H1 (cell line): ENCODE measurements around the gene SLC25A11. TPM values are rescaled to one million over a fixed set of nuclear protein-coding genes. Genes with fewer than 3 reads are reported as not detected.

Experiments used
- CREB1 ChIP-seq: IDR thresholded peaks from 2 replicates; pipeline ENCODE4 v1.6.1; 2012; ENCODE audit warnings: inconsistent platforms
- CTBP2 ChIP-seq: IDR thresholded peaks from 2 replicates; pipeline ENCODE4 v1.7.0; 2011; ENCODE audit warnings: borderline replicate concordance, mild to moderate bottlenecking, moderate library complexity, mixed read lengths, low read length; ENCODE audit not compliant: insufficient read depth, insufficient read length
- CTCF ChIP-seq, 3 experiments: IDR thresholded peaks; 1 replicate in 2 of 3; 2 replicates in 1 of 3; pipeline versions ENCODE4 v1.5.1 to v1.6.1; 2011; ENCODE audit warnings: low read length in 3 of 3, mild to moderate bottlenecking in 3 of 3, inconsistent platforms in 2 of 3, low read depth in 1 of 3, moderate library complexity in 1 of 3; ENCODE audit not compliant: insufficient read depth in 1 of 3; ENCODE audit errors: control extremely low read depth in 1 of 3
- JUN ChIP-seq: IDR thresholded peaks from 2 replicates; pipeline ENCODE4 v1.6.1; 2011; ENCODE audit warnings: low read depth, mild to moderate bottlenecking, improper control_type of control experiment, low read length
- KDM1A ChIP-seq: fragments of 200-600, 300-600 bp; sonication (generic); IDR thresholded peaks from 2 replicates; pipeline ENCODE4 v1.7.1; 2016; ENCODE audit warnings: mild to moderate bottlenecking, low read length, borderline replicate concordance
- SAP30 ChIP-seq: fragments of 300-600 bp; sonication (generic); IDR thresholded peaks from 2 replicates; pipeline ENCODE4 v1.7.1; 2012; ENCODE audit warnings: low read length, moderate library complexity, mild to moderate bottlenecking, inconsistent platforms; ENCODE audit not compliant: insufficient read depth, insufficient replicate concordance
- SIN3A ChIP-seq, 2 experiments: IDR thresholded peaks in 1 of 2; conservative IDR thresholded peaks in 1 of 2; 2 replicates each; pipeline ENCODE4 v1.6.1; 2011 to 2012; ENCODE audit warnings: low read length in 2 of 2, improper control_type of control experiment in 1 of 2, low read depth in 1 of 2, mild to moderate bottlenecking in 1 of 2
- SUZ12 ChIP-seq: fragments of 200-600 bp; sonication (generic); IDR thresholded peaks from 2 replicates; pipeline ENCODE4 v1.6.1; 2012; ENCODE audit warnings: mild to moderate bottlenecking, inconsistent platforms, low read length, moderate library complexity, mixed read lengths
- polyA plus RNA-seq, 7 experiments: library from polyadenylated mRNA; depleted of rRNA in 3 of 7; stranded (reverse) in 5 of 7; unstranded in 2 of 7; fragments of >200 nt in 5 of 7; fragments of 200-250 nt in 2 of 7; gene quantifications; 1 replicate in 5 of 7; 2 replicates in 1 of 7; 4 replicates in 1 of 7; pipeline versions ENCODE4 v1.2.1 to v1.2.3, GENCODE V29; 2011 to 2013; ENCODE audit warnings: missing spikeins in 2 of 7, mixed read lengths in 2 of 7
- total RNA-seq: library from RNA; stranded (reverse); fragmentation: NEBNext Ultra II Directional; extraction: Animal tissue kit (Norgen Biotek cat#: 25700); gene quantifications from 2 replicates; pipeline ENCODE4 v1.2.1, GENCODE V29; 2021

The SLC25A11 gene
- total and polyA plus RNA-seq, 2 of the 8 experiments (the other 6 are each of a cell fraction or from before 2014, with no cell fraction given): 55.9 to 97.0 TPM

- TF ChIP-seq CTBP2 (no peak), CREB1 (no peak), KDM1A (no peak), SIN3A (conservative IDR thresholded peaks at IDR 0.05 in 1 of 2, IDR thresholded peaks at IDR 0.05 in 1 of 2; ENCODE audit: low read depth in 1 of 2, low read length in 2 of 2) (no peak), CTCF (IDR thresholded peaks at IDR 0.05; ENCODE audit: control extremely low read depth in 1 of 3, insufficient read depth in 1 of 3, low read depth in 1 of 3, low read length in 3 of 3) (no peak), SAP30 (no peak), SUZ12 (no peak), JUN (no peak)
These were observed 47.2 kb downstream of the SLC25A11 start (continued) for GRCh38 chr17:4892499-4893221.
